NCI-H1694 treated with DMSO at 0.1 percent for 48 hours (cell line): Measurements from ENCODE around the gene RAD18.

Experiments
- DNase-seq: peaks from one replicate; lab custom pipeline; 2025; lab: John Stamatoyannopoulos, UW

Gene RAD18

GRCh38 chr3:8895829-8896228, 67.4 kb downstream of the RAD18 start:
- DNase-seq = no peak

DNA sequence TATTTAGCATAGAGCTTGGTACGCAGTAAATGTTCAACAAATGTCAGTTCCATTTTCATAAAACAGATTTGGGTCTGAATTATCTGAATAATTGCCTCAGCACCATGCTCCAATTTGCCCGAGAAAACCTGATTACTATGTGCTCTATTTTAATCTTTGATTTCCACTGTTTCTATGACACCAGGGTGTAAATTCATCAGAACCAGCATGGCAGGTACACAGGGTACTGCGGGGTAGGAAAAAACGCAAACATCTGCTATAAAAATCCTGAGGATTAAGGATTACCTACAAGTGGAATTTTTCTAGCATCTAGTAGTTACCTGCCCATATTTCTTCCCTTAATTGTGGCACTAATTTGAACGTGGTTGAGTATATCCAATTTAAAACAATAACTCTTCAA, 70.3 kb downstream of the RAD18 start:
- DNase-seq = no peak

- DNase-seq = no peak
These were observed 71.5 kb downstream of the RAD18 start for GRCh38 chr3:8891774-8892173.

- DNase-seq = no peak
These were observed 72.0 kb downstream of the RAD18 start for GRCh38 chr3:8891303-8891702.

GRCh38 chr3:8888301-8888915, 74.9 kb downstream of the RAD18 start:
- no peak for DNase-seq

DNA sequence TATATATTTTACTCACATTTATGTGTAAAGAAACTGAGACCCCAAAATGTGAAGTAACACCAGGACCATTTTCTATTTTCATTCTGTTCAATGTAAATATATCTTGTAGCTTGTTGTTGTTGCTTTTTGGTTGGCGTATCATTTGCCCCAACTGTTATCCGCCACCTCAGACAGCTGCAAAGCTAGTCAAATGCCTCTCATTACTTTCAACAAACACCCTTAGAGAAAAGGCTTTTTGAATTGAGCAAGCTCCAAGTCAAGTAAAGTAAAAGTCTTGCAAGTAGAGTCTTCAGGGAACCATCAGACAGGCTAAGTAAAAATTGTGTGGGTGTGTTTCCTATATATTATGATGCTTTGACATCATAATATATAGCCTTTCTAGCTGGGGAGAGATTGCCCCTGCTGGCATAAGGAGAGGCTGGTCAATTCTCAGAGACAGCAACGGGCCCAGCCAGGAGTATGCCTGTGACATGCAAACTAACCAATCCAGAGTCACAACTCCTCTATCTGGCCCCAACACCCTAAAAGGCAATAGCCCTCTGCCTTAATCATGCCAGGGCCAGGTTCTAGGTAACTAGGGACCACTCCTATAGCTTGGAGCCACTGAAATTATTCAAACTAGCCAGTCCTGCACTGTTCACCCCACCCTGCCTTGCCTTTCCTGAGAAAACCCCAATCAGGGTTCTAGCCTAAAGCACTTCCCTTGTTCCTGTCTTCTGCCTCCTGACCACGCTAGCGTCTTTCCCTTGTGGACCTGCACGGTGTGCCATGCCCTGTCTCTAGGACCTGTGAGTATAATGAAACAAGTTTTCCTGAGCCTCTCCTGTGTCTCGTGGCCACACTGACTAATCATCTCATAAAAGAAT, 75.6 kb downstream of the RAD18 start:
- DNase-seq = no peak

- DNase-seq = no peak
These were observed 76.7 kb downstream of the RAD18 start for GRCh38 chr3:8886546-8886945.

DNA sequence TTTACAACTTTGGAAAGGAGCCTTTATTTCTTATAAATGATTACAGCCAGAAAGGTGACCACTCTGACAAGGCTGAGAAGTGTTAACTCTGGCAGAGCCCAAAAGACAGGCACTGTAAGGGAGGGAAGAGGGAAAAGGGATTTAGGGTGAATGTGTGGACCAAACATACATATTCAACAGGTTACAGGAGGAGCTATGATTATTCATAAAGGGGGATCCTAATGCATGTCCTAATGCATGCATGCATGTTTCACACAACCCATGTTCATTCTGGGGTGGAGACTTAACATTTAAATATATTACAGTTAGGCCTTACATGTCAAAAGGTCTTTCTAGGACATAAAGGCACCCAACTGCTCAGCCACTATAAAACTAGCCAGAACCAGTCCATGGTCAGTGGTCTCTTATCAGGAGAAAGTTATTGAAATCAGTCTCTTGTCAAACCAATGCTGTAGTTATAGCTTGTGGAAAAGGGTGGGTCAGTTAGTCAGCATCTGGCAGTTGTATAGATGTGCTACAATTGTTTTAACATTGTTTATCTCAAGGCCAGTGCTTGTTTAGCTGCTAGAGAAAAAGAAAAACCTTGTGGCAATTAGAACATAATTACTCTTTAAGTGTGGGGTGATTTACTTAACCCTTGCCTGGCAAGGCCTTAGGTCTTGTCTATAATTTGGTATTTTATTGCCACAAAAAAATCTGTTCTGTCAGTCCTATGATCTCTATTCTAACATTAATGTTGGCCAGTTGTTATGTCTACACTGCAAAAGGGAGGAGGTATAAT, 77.5 kb downstream of the RAD18 start:
- no peak for DNase-seq

GRCh38 chr3:8884630-8885290, 78.5 kb downstream of the RAD18 start:
- no peak for DNase-seq

- no peak for DNase-seq
These were observed 80.6 kb downstream of the RAD18 start for GRCh38 chr3:8882642-8883041.

DNA sequence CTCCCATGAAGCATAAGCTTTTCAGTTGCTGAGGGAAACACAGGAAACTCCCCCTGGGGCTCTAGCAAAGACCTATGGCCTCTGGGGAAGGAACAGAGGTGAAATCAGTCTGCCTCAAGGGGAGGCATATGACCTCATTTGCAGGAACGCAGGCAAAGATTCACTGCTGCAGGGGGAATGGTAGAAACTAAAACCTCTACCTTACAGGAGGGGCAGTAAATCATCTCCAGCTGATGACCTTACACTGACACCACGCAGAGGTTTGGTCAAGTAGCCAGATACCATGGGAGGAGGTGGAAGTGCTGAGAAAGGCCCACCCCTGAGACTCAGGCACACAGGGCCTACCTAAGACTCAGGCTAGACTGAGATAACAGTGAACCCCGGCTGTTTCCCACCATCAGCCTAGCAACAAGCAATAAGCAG, 81.1 kb downstream of the RAD18 start:
- no peak for DNase-seq

DNA sequence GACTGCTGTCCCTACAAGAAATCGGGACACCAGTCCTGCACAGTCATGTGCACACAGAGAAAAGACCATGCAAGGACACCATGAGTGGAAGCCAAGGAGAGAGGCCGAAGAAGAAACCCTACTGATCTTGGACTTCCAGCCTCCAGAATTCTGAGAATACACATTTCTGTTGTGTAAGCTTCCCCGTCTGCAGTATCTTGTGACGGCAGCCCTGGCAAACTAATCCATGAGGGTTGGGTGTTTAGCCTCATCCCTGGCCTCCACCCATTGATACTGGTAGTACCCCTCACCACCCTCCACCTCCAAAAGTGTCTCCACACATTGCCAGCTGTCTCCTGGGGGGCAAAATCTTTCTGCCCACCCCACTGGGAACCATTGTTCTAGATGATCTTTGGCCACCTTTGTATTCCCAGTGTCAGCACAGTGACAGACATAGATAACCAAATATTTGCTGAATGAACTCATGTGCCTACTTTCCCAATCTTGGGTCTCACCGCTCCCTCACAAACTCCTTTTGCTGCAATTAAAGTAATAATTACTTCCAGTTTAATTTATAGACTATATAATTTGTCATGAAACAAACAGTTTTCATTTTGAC, 83.8 kb downstream of the RAD18 start:
- DNase-seq = no peak

GRCh38 chr3:8875836-8876235, 87.4 kb downstream of the RAD18 start:
- no peak for DNase-seq

DNA sequence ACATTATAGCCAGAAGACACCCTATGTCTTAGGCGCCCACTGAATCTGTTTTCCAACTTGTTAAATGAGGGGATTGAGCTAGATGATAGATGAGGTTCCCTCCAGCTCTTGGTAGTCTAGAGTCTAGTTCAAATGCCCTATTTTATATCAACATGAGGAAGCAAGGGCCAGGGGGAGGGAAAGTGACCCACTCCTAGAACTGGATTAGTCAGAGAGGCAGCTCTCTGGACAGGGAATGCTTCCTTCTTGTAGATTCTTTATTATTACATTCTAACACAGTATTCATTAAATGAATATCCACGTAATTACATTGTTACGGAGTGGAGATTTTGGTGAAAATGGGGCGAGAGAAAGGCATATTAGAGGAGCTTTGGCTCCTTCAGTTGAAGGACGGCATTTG, 89.5 kb downstream of the RAD18 start:
- DNase-seq = no peak

- DNase-seq = no peak
These were observed 91.0 kb downstream of the RAD18 start for GRCh38 chr3:8872261-8872660.

DNA sequence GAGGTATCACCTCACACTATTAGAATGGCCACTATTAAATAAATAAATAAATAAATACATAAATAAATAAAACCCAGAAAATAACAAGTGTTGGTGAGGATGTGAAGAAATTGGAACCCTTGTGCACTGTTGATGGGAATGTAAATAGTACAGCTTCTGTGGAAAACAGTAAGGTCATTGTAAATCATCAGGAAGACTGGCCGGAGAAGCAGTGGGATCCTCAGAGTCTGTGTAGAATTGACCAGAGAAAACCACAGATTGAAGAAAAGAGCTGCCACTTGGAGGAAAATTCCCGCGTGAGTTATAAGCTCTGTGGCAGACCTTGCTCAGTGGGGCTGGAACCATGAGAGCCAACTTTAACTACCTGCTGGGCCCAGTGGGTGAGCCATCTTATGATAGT, 92.0 kb downstream of the RAD18 start:
- DNase-seq = no peak

- no peak for DNase-seq
These were observed 93.1 kb downstream of the RAD18 start for GRCh38 chr3:8870134-8870533.

- DNase-seq = no peak
These were observed 93.7 kb downstream of the RAD18 start for GRCh38 chr3:8869613-8870012.

GRCh38 chr3:8868996-8869395, 94.3 kb downstream of the RAD18 start:
- DNase-seq = no peak

DNA sequence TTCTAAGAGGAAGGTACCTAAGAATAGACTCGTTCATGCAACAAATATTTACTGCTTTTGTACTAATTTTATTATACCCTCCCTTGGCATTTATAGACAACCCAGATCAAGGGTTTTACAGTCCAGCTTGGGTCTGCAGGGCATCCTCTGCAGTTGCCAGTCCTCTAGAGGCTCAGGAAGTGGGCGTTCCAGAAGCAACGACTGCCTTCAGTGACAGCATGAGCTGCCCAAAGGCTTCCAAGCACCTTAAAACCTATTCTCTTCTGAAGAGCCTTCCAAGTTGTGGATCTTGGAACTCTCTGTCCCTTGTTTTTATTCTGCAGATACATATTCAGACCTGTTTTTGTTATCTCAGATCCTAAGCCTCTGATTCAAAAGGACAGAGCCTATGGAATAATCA, 95.6 kb downstream of the RAD18 start:
- no peak for DNase-seq

DNA sequence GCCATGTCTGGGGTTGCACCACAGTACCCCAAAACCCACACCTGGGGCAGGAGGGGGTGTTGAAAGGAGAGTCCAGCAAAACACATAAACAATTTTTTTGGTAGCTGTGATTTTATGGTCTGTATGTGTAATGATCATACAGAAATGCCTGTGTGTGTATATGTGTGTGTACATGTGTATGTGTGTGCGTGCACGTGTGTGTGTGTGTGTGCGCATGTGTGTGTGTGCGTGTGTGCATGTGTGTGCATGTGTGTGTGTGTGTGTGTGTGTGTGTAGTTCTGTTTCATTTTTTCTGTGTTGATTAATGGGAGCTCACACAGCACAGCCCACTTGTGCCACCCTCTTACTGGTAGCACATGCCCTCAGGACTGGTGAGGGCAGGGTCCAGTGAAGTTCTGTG, 97.6 kb downstream of the RAD18 start:
- DNase-seq = no peak
